HG02642 (cell line): ENCODE measurements around the gene JAKMIP1.

Experiments
- ATAC-seq: cut with Tn5 transposase; IDR thresholded peaks from one replicate; pipeline ENCODE4 v1.9.1; 2021; ENCODE audit warnings: mild to moderate bottlenecking; ENCODE audit not compliant: unreplicated experiment, poor library complexity

Gene JAKMIP1

GRCh38 chr4:5980436-5981155 lies 219.8 kb downstream of the JAKMIP1 start:
- ATAC-seq = no peak

GRCh38 chr4:5979981-5980380 lies 220.4 kb downstream of the JAKMIP1 start:
- ATAC-seq = no peak

GRCh38 chr4:5976921-5977320 lies 223.4 kb downstream of the JAKMIP1 start:
- no peak for ATAC-seq

- no peak for ATAC-seq
Measured at GRCh38 chr4:5976431-5976830, 223.9 kb downstream of the JAKMIP1 start.
